ENCODE data around the gene GRK4. TPM values are rescaled to one million over a fixed set of nuclear protein-coding genes. Genes with fewer than 3 reads are reported as not detected.

Gene GRK4
- total RNA-seq, 4 donors from 2014 or later: 4.2 to 10.5 (median 4.7) TPM

- WGBS, 2 donors: 1% methylated on average over 20 to 28 of the region's 40 CpGs
- no peak for TF ChIP-seq CTCF (IDR thresholded peaks at IDR 0.05)
- no peak for DNase-seq (ENCODE audit: low spot score in 2 of 2)
- H3K4me3 ChIP-seq (ENCODE audit: low read depth, poor library complexity, severe bottlenecking): peak overlapping the region; percentile 91
- intact Hi-C loops (cut with DNase I; ENCODE audit: low total_unique reads): no loop called here
Measured at GRCh38 chr4:2962614-2963174, 677 bp upstream of the GRK4 start.

- no peak for DNase-seq (ENCODE audit: low spot score in 2 of 2)
- intact Hi-C loops (cut with DNase I; ENCODE audit: low total_unique reads): no loop called here
- TF ChIP-seq CTCF (IDR thresholded peaks at IDR 0.05) (no peak), POLR2A (IDR thresholded peaks at IDR 0.05) (no peak)
Measured at GRCh38 chr4:2963966-2964471, 648 bp downstream of the GRK4 start.

GRCh38 chr4:2964706-2965258 is 1.4 kb downstream of the GRK4 start:
- TF ChIP-seq POLR2A (IDR thresholded peaks at IDR 0.05) (no peak), CTCF (IDR thresholded peaks at IDR 0.05) (no peak)
- intact Hi-C loops (cut with DNase I; ENCODE audit: low total_unique reads): no loop called here
- WGBS, 2 donors: 55 to 63% methylated on average over 5 of the region's 5 CpGs
- no peak for DNase-seq (ENCODE audit: low spot score in 2 of 2)
- H3K4me3 ChIP-seq (ENCODE audit: low read depth, poor library complexity, severe bottlenecking): no peak overlapping the region

More at GRCh38 chr4:2963966-2964471, 648 bp downstream of the GRK4 start:
- 2 to 3% methylated on average over 18 to 24 of the region's 38 CpGs for WGBS, 2 donors
- H3K4me3 ChIP-seq (ENCODE audit: low read depth, poor library complexity, severe bottlenecking): peak overlapping the region; percentile 91

GRCh38 chr4:2965262-2965661 is 1.9 kb downstream of the GRK4 start:
- intact Hi-C loops (cut with DNase I; ENCODE audit: low total_unique reads): no loop called here
- WGBS, 2 donors: 94 to 95% methylated on average over 16 of the region's 16 CpGs
- no peak overlapping the region for H3K4me3 ChIP-seq (ENCODE audit: low read depth, poor library complexity, severe bottlenecking)
- no peak for TF ChIP-seq CTCF (IDR thresholded peaks at IDR 0.05)
- no peak for TF ChIP-seq POLR2A (IDR thresholded peaks at IDR 0.05)
- DNase-seq (ENCODE audit: low spot score in 2 of 2): no peak

GRCh38 chr4:2968381-2968780 is 5.0 kb downstream of the GRK4 start:
- TF ChIP-seq POLR2A (IDR thresholded peaks at IDR 0.05) (no peak), CTCF (IDR thresholded peaks at IDR 0.05) (no peak)
- intact Hi-C loops (cut with DNase I; ENCODE audit: low total_unique reads): no loop called here
- 76 to 79% methylated on average over 3 of the region's 3 CpGs for WGBS, 2 donors

GRCh38 chr4:2971275-2971674 is 7.9 kb downstream of the GRK4 start:
- intact Hi-C loops (cut with DNase I; ENCODE audit: low total_unique reads): no loop called here
- TF ChIP-seq CTCF (IDR thresholded peaks at IDR 0.05) (no peak), POLR2A (IDR thresholded peaks at IDR 0.05) (no peak)
- no peak for DNase-seq (ENCODE audit: low spot score in 2 of 2)
- no peak overlapping the region for H3K4me3 ChIP-seq (ENCODE audit: low read depth, poor library complexity, severe bottlenecking)
- 89 to 92% methylated on average over 3 of the region's 3 CpGs for whole genome bisulfite sequencing, 2 donors

More at GRCh38 chr4:2968381-2968780, 5.0 kb downstream of the GRK4 start:
- no peak overlapping the region for H3K4me3 ChIP-seq (ENCODE audit: low read depth, poor library complexity, severe bottlenecking)
- no peak for DNase-seq (ENCODE audit: low spot score in 2 of 2)
